ENCODE data around the gene SMG5. TPM values are rescaled to one million over a fixed set of nuclear protein-coding genes. Genes with fewer than 3 reads are reported as not detected.

SMG5 gene
- total RNA-seq, 2 experiments from 2014 or later = 51.6 to 56.1 TPM

DNA sequence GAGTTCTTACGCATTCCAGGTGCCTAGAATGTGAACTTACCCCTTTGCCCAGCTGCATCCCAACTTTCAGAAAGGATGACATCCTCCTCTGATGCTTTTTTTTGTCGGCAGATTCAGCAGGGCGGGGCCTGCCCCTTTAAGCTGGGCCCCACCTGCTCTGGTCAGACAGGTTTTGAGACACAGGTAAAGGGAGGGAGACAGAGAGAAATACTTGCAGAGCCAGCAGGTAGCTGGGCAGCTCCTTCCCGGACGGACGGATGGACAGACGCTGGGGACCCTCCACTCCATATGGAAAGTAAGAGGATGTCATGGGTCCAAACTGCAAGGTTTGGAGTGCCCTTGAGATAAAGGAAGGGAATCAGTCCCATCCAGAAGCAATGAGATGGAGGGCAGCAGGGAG is 1.5 kb upstream of the SMG5 start, which contains the start of gene TMEM79:
TMEM79 (plus strand) TSS at position 214 of the 400 bp plus-strand sequence. CDS start 902 bp downstream, outside the sequence.
- H3K4me1 Mint-ChIP-seq (ENCODE audit: low read depth) = peaks cover 47% of the 10 kb centered on the region
- CTCF ChIA-PET = no interaction called here

GRCh38 chr1:156283521-156283920 is 896 bp upstream of the SMG5 start:
- H3K4me1 ChIP-seq (ENCODE audit: insufficient read depth, low read length) = peaks cover 36% of the 10 kb centered on the region

More for the DNA sequence above, 1.5 kb upstream of the SMG5 start, which contains the start of gene TMEM79:
- TF ChIP-seq CTCF (IDR thresholded peaks at IDR 0.05) = no peak
- Mint-ChIP-seq H3K27me3 (no peaks in the 10 kb centered on the region), H3K36me3 (ENCODE audit: low read depth) (peaks cover 25% of the 10 kb centered on the region), H3K9me3 (no peaks in the 10 kb centered on the region), H3K27ac (peak within 1 kb of the TSS; percentile 86), H3K4me3 (peak within 1 kb of the TSS; percentile 97)
- POLR2A ChIA-PET = interaction anchor here (1.8 to 3.1 kb wide), 4 partner anchors 10 to 53 kb away, joined by 7 to 37 read pairs (median 20); partner anchors contain the start of genes CCT3, GLMP and TSACC
- peaks cover 36% of the 10 kb centered on the region for H3K4me1 ChIP-seq (ENCODE audit: insufficient read depth, low read length)
- no peak for ATAC-seq (ENCODE audit: poor library complexity)
- H3K36me3 ChIP-seq (ENCODE audit: insufficient read depth, low read length) = peaks cover 18% of the 10 kb centered on the region
- no peaks in the 10 kb centered on the region for H3K27me3 ChIP-seq (ENCODE audit: control insufficient read depth in 1 of 2, insufficient read depth in 2 of 2, low read length in 2 of 2)
- no peak for DNase-seq
- peak within 1 kb of the TSS in 1 of 2 donors; percentile 82 for H3K27ac ChIP-seq (ENCODE audit: low read depth in 1 of 2, low read length in 2 of 2)
- intact Hi-C loops (cut with DNase I, micrococcal nuclease) = loop anchor here in 1 of 2 experiments (5.0 kb wide), 2 partner anchors 92 to 458 kb away; partner anchors contain the start of genes MRPL24 and SLC25A44
- H3K4me3 ChIP-seq (ENCODE audit: low read length) = peak within 1 kb of the TSS; percentile 79
- no peaks in the 10 kb centered on the region for H3K9me3 ChIP-seq (ENCODE audit: control insufficient read depth in 1 of 2, insufficient read depth in 1 of 2, low read length in 2 of 2)

More at GRCh38 chr1:156283521-156283920, 896 bp upstream of the SMG5 start:
- DNase-seq (no peak), ATAC-seq (ENCODE audit: poor library complexity) (no peak)
- Mint-ChIP-seq H3K4me1 (ENCODE audit: low read depth) (peaks cover 47% of the 10 kb centered on the region), H3K36me3 (ENCODE audit: low read depth) (peaks cover 23% of the 10 kb centered on the region), H3K4me3 (peak overlapping the region; percentile 97), H3K9me3 (no peaks in the 10 kb centered on the region), H3K27ac (peak overlapping the region; percentile 86), H3K27me3 (no peaks in the 10 kb centered on the region)
- H3K27ac ChIP-seq (ENCODE audit: low read depth in 1 of 2, low read length in 2 of 2) = no peak overlapping the region
- no peak for TF ChIP-seq CTCF (IDR thresholded peaks at IDR 0.05)
- peaks cover 22% of the 10 kb centered on the region for H3K36me3 ChIP-seq (ENCODE audit: insufficient read depth, low read length)
- intact Hi-C loops (cut with DNase I, micrococcal nuclease) = loop anchor here in 1 of 2 experiments (2.0 to 5.0 kb wide), 3 partner anchors 91 to 459 kb away; partner anchors contain the start of genes KHDC4, MRPL24 and SLC25A44
- POLR2A ChIA-PET = interaction anchor here (0.7 to 3.1 kb wide), 12 partner anchors 8 to 458 kb away, joined by 3 to 37 read pairs (median 7); partner anchors contain the start of genes CCT3, GLMP, ISG20L2 and MEF2D
- CTCF ChIA-PET = interaction anchor here (0.9 to 1.2 kb wide), 5 partner anchors 13 to 443 kb away, joined by 3 to 5 read pairs (median 4); partner anchors contain the start of gene UBQLN4
- H3K4me3 ChIP-seq (ENCODE audit: low read length) = peak overlapping the region; percentile 79
- no peaks in the 10 kb centered on the region for H3K9me3 ChIP-seq (ENCODE audit: control insufficient read depth in 1 of 2, insufficient read depth in 1 of 2, low read length in 2 of 2)
- no peaks in the 10 kb centered on the region for H3K27me3 ChIP-seq (ENCODE audit: control insufficient read depth in 1 of 2, insufficient read depth in 2 of 2, low read length in 2 of 2)

Measured in CD4-positive, alpha-beta T cell (primary cell).